Nephron progenitor cell (in vitro differentiated cells): Measurements from ENCODE around the gene NEK2.
"Not testable (repeated sequence)": the region's sequence is repeated elsewhere in the genome, so short reads cannot be mapped to it uniquely, and the experiment has no call there.

Experiments
- DNase-seq: peaks from one replicate; pipeline ENCODE4 v3.0.0; 2021
- H3K27ac Mint-ChIP-seq: 2 replicates; pipeline ENCODE4 v1.8.0; 2021; ENCODE audit warnings: mild to moderate bottlenecking, moderate library complexity, mixed read lengths
- H3K27me3 Mint-ChIP-seq: 2 replicates; pipeline ENCODE4 v1.8.0; 2021; ENCODE audit warnings: mild to moderate bottlenecking, low read depth, mixed read lengths; ENCODE audit not compliant: poor library complexity
- H3K36me3 Mint-ChIP-seq: 2 replicates; pipeline ENCODE4 v1.8.0; 2021; ENCODE audit warnings: low read depth, mixed read lengths
- H3K4me1 Mint-ChIP-seq: 2 replicates; pipeline ENCODE4 v1.8.0; 2021; ENCODE audit warnings: mixed read lengths
- H3K4me3 Mint-ChIP-seq: 2 replicates; pipeline ENCODE4 v1.8.0; 2021; ENCODE audit warnings: mild to moderate bottlenecking, moderate library complexity, mixed read lengths
- H3K9me3 Mint-ChIP-seq: 2 replicates; pipeline ENCODE4 v1.8.0; 2021; ENCODE audit warnings: mild to moderate bottlenecking, moderate library complexity, mixed read lengths
- CTCF ChIP-seq: fragments of 200-600 bp; sonication (generic); IDR thresholded peaks from 2 replicates; pipeline ENCODE4 v1.5.0; 2021; ENCODE audit warnings: antibody characterized with exemption

NEK2 gene

GRCh38 chr1:211698161-211699026 is 23.0 kb upstream of the NEK2 start:
- peaks cover 12% of the 10 kb centered on the region for H3K4me1 Mint-ChIP-seq
- peak overlapping the region; percentile 65 for H3K4me3 Mint-ChIP-seq
- peak; percentile 93 for TF ChIP-seq CTCF
- H3K27me3 Mint-ChIP-seq = peaks cover 45% of the 10 kb centered on the region
- no peaks in the 10 kb centered on the region for H3K36me3 Mint-ChIP-seq
- H3K27ac Mint-ChIP-seq = no peak overlapping the region
- H3K9me3 Mint-ChIP-seq = peaks cover 11% of the 10 kb centered on the region
- DNase-seq = peak; percentile 89

GRCh38 chr1:211697356-211697755 is 21.9 kb upstream of the NEK2 start:
- DNase-seq = no peak
- no peak for TF ChIP-seq CTCF
- H3K36me3 Mint-ChIP-seq = no peaks in the 10 kb centered on the region
- H3K27me3 Mint-ChIP-seq = peaks cover 44% of the 10 kb centered on the region
- H3K4me3 Mint-ChIP-seq = no peak overlapping the region
- H3K27ac Mint-ChIP-seq = no peak overlapping the region
- H3K9me3 Mint-ChIP-seq = peaks cover 11% of the 10 kb centered on the region
- H3K4me1 Mint-ChIP-seq = peaks cover 12% of the 10 kb centered on the region

- peaks cover 11% of the 10 kb centered on the region for H3K9me3 Mint-ChIP-seq
- H3K4me1 Mint-ChIP-seq = peaks cover 7% of the 10 kb centered on the region
- no peak overlapping the region for H3K27ac Mint-ChIP-seq
- peaks cover 23% of the 10 kb centered on the region for H3K27me3 Mint-ChIP-seq
- no peak for TF ChIP-seq CTCF
- H3K4me3 Mint-ChIP-seq = no peak overlapping the region
- H3K36me3 Mint-ChIP-seq = no peaks in the 10 kb centered on the region
- no peak for DNase-seq
Observed at GRCh38 chr1:211695135-211695816, 19.9 kb upstream of the NEK2 start.

- H3K4me3 Mint-ChIP-seq, H3K36me3 Mint-ChIP-seq, H3K27ac Mint-ChIP-seq, DNase-seq, H3K27me3 Mint-ChIP-seq, H3K4me1 Mint-ChIP-seq: not testable (repeated sequence)
- H3K9me3 Mint-ChIP-seq = peaks cover 11% of the 10 kb centered on the region
Observed at GRCh38 chr1:211693911-211694310, 18.5 kb upstream of the NEK2 start.

GRCh38 chr1:211688421-211688820 is 13.0 kb upstream of the NEK2 start:
- H3K27me3 Mint-ChIP-seq = peaks cover 10% of the 10 kb centered on the region
- H3K4me3 Mint-ChIP-seq = no peak overlapping the region
- H3K9me3 Mint-ChIP-seq = no peaks in the 10 kb centered on the region
- no peak for DNase-seq
- peaks cover 13% of the 10 kb centered on the region for H3K4me1 Mint-ChIP-seq
- H3K27ac Mint-ChIP-seq = no peak overlapping the region
- no peak for TF ChIP-seq CTCF
- H3K36me3 Mint-ChIP-seq = no peaks in the 10 kb centered on the region

- Mint-ChIP-seq H3K27ac (peak overlapping the region; percentile 37), H3K27me3 (peaks cover 14% of the 10 kb centered on the region), H3K9me3 (no peaks in the 10 kb centered on the region), H3K36me3 (no peaks in the 10 kb centered on the region), H3K4me3 (no peak overlapping the region), H3K4me1 (peaks cover 13% of the 10 kb centered on the region)
- no peak for TF ChIP-seq CTCF
- no peak for DNase-seq
Observed at GRCh38 chr1:211687462-211688215, 12.2 kb upstream of the NEK2 start.
